ENCODE data around the gene SLC15A1.

Gene SLC15A1

GRCh38 chr13:98675837-98676236 is 76.6 kb downstream of the SLC15A1 start:
- no peak for TF ChIP-seq CTCF (IDR thresholded peaks at IDR 0.05; ENCODE audit: control insufficient read depth, insufficient read depth, low read depth, low read length, missing control alignments)
- H3K4me3 ChIP-seq (ENCODE audit: control insufficient read depth, low read depth, low read length) = no peak overlapping the region
- no peak for DNase-seq (ENCODE audit: low read depth)

- no peak for DNase-seq (ENCODE audit: low read depth)
These were observed 77.4 kb downstream of the SLC15A1 start for GRCh38 chr13:98675066-98675465.

GRCh38 chr13:98672947-98673613 is 79.4 kb downstream of the SLC15A1 start:
- peak; percentile 52 for DNase-seq (ENCODE audit: low read depth)
- H3K4me3 ChIP-seq (ENCODE audit: control insufficient read depth, low read depth, low read length) = no peak overlapping the region
- TF ChIP-seq CTCF (IDR thresholded peaks at IDR 0.05; ENCODE audit: control insufficient read depth, insufficient read depth, low read depth, low read length, missing control alignments) = peak; percentile 78

More at GRCh38 chr13:98675066-98675465, 77.4 kb downstream of the SLC15A1 start:
- no peak overlapping the region for H3K4me3 ChIP-seq (ENCODE audit: control insufficient read depth, low read depth, low read length)
- no peak for TF ChIP-seq CTCF (IDR thresholded peaks at IDR 0.05; ENCODE audit: control insufficient read depth, insufficient read depth, low read depth, low read length, missing control alignments)

GRCh38 chr13:98668155-98668554 is 84.3 kb downstream of the SLC15A1 start:
- no peak for TF ChIP-seq CTCF (IDR thresholded peaks at IDR 0.05; ENCODE audit: control insufficient read depth, insufficient read depth, low read depth, low read length, missing control alignments)
- no peak for DNase-seq (ENCODE audit: low read depth)
- H3K4me3 ChIP-seq (ENCODE audit: control insufficient read depth, low read depth, low read length) = no peak overlapping the region

- no peak for DNase-seq (ENCODE audit: low read depth)
- no peak for TF ChIP-seq CTCF (IDR thresholded peaks at IDR 0.05; ENCODE audit: control insufficient read depth, insufficient read depth, low read depth, low read length, missing control alignments)
- H3K4me3 ChIP-seq (ENCODE audit: control insufficient read depth, low read depth, low read length) = no peak overlapping the region
These were observed 86.9 kb downstream of the SLC15A1 start for GRCh38 chr13:98665638-98665995.

- DNase-seq (ENCODE audit: low read depth) = no peak
- no peak overlapping the region for H3K4me3 ChIP-seq (ENCODE audit: control insufficient read depth, low read depth, low read length)
- TF ChIP-seq CTCF (IDR thresholded peaks at IDR 0.05; ENCODE audit: control insufficient read depth, insufficient read depth, low read depth, low read length, missing control alignments) = no peak
These were observed 87.4 kb downstream of the SLC15A1 start for GRCh38 chr13:98664924-98665637.
